Small intestine (tissue), 16 donors: ENCODE data around the gene OPCML. TPM values are rescaled to one million over a fixed set of nuclear protein-coding genes. Genes with fewer than 3 reads are reported as not detected.
A peak's percentile ranks its signal among the peaks of the same experiment; 100 is the strongest.

Source experiments
- DNase-seq, 2 donors: peaks; one replicate each; pipeline versions ENCODE4 v3.0.0 to v3.0.0-alpha.2; 2013
- FAIRE-seq: peaks from 2 replicates; lab custom pipeline; 2012; peaks lifted over from hg19 to GRCh38; lab: Jason Lieb, UNC
- H3K27ac ChIP-seq, 3 donors: one replicate each; pipeline ENCODE4 v1.5.1; 2013; ENCODE audit warnings: low read length in 2 of 3, mild to moderate bottlenecking in 2 of 3, control low read depth in 1 of 3, inconsistent platforms in 1 of 3, low read depth in 1 of 3, moderate library complexity in 1 of 3
- H3K27me3 ChIP-seq, 3 donors: one replicate each; pipeline ENCODE4 v1.6.1; 2013; ENCODE audit warnings: low read length in 3 of 3, inconsistent platforms in 1 of 3; ENCODE audit not compliant: control insufficient read depth in 3 of 3, insufficient read depth in 3 of 3
- H3K36me3 ChIP-seq, 3 donors: one replicate each; pipeline ENCODE4 v1.6.1; 2013; ENCODE audit warnings: low read length in 3 of 3, inconsistent platforms in 1 of 3, low read depth in 1 of 3, mild to moderate bottlenecking in 1 of 3, moderate library complexity in 1 of 3; ENCODE audit not compliant: control insufficient read depth in 3 of 3, insufficient read depth in 2 of 3
- H3K4me1 ChIP-seq, 3 donors: one replicate each; pipeline ENCODE4 v1.6.1; 2013; ENCODE audit warnings: low read length in 2 of 3, inconsistent platforms in 1 of 3, low read depth in 1 of 3, mild to moderate bottlenecking in 1 of 3, moderate library complexity in 1 of 3; ENCODE audit not compliant: control insufficient read depth in 3 of 3, insufficient read depth in 2 of 3
- H3K4me3 ChIP-seq, 3 donors: one replicate each; pipeline ENCODE4 v1.5.1; 2013; ENCODE audit warnings: low read length in 3 of 3, control low read depth in 1 of 3, inconsistent platforms in 1 of 3, low read depth in 1 of 3, mild to moderate bottlenecking in 1 of 3, moderate library complexity in 1 of 3
- H3K9me3 ChIP-seq, 2 donors: one replicate each; pipeline ENCODE4 v1.6.1; 2013; ENCODE audit warnings: low read depth in 1 of 2, low read length in 1 of 2; ENCODE audit not compliant: control insufficient read depth in 2 of 2, insufficient read depth in 1 of 2
- WGBS, 3 donors: extraction: QIAGEN DNeasy Blood & Tissue Kit; methylation state at CpG; one replicate each; pipeline ENCODE4 v1.1.7; 2013; 5-methylcytosine and 5-hydroxymethylcytosine counted together
- long read RNA-seq, 10 donors: transcript quantifications; one replicate each; lab custom pipeline, GENCODE V29; 2026
- polyA plus RNA-seq, 4 donors: library from polyadenylated mRNA; stranded (reverse) in 3 of 4; unstranded in 1 of 4; fragments of 200-250 nt in 3 of 4; fragments of 120-200 nt in 1 of 4; gene quantifications; one replicate each; pipeline versions ENCODE4 v1.2.1 to v1.2.3, GENCODE V29; 2013
- donor health status: healthy with polysubstance abuse.
- donor health status: control.
- donor health status: control.
- donor health status: Bipolar disorder and iron deficiency.
- donor health status: healthy.

OPCML gene
- polyA plus RNA-seq, result 1 to 10 TPM in 1 of 4 donors, under 1 TPM in 1, not detected in 2; 0.16 to 2.0 TPM
- long read RNA-seq, donor 1, result 0 reads
- long read RNA-seq, donor 2, result 0 reads
- long read RNA-seq, donor 3, result 0 reads
- long read RNA-seq, donor 4, result 0 reads
- long read RNA-seq, donor 5, result 0 reads
- long read RNA-seq, donor 6, result 0 reads
- long read RNA-seq, donor 7, result 0 reads
- long read RNA-seq, donor 8, result 0 reads
- long read RNA-seq, donor 9, result 0 reads
- long read RNA-seq, donor 10, result 0 reads

GRCh38 chr11:133531971-133532651 is at the start of gene OPCML:
TSS of gene OPCML (minus strand) at chr11:133532501.
- no peaks in the 10 kb centered on the region for H3K4me1 ChIP-seq
- 4 to 6% (median 5%) methylated on average over 27 of the region's 27 CpGs for WGBS, 3 donors
- H3K27me3 ChIP-seq, result peaks cover 0 to 53% (median 28%) of the 10 kb centered on the region in 3 donors
- no peak within 1 kb of the TSS for H3K4me3 ChIP-seq
- H3K9me3 ChIP-seq, result no peaks in the 10 kb centered on the region
- no peak within 1 kb of the TSS for H3K27ac ChIP-seq
- no peak for DNase-seq
- no peaks in the 10 kb centered on the region for H3K36me3 ChIP-seq
- FAIRE-seq, result no peak

GRCh38 chr11:133581091-133581490 is 48.8 kb upstream of the OPCML start:
- Histone ChIP-seq H3K9me3 (no peaks in the 10 kb centered on the region), H3K4me3 (no peak overlapping the region), H3K4me1 (no peaks in the 10 kb centered on the region), H3K27ac (no peak overlapping the region), H3K36me3 (no peaks in the 10 kb centered on the region), H3K27me3 (no peaks in the 10 kb centered on the region)
- 77 to 89% (median 85%) methylated on average over 6 of the region's 6 CpGs for WGBS, 3 donors
- DNase-seq (no peak), FAIRE-seq (no peak)

GRCh38 chr11:133579165-133580031 is 47.1 kb upstream of the OPCML start:
- FAIRE-seq (no peak), DNase-seq (peak in 1 of 2 donors; percentile 4)
- Histone ChIP-seq H3K9me3 (no peaks in the 10 kb centered on the region), H3K27ac (no peak overlapping the region), H3K36me3 (no peaks in the 10 kb centered on the region), H3K4me3 (no peak overlapping the region), H3K4me1 (no peaks in the 10 kb centered on the region), H3K27me3 (no peaks in the 10 kb centered on the region)
- 65 to 69% (median 68%) methylated on average over 38 of the region's 38 CpGs for WGBS, 3 donors

- Histone ChIP-seq H3K4me1 (no peaks in the 10 kb centered on the region), H3K36me3 (no peaks in the 10 kb centered on the region), H3K9me3 (no peaks in the 10 kb centered on the region), H3K27ac (no peak overlapping the region), H3K27me3 (no peaks in the 10 kb centered on the region), H3K4me3 (no peak overlapping the region)
- DNase-seq (no peak), FAIRE-seq (no peak)
- 92 to 95% (median 94%) methylated on average over 3 of the region's 3 CpGs for WGBS, 3 donors
Observed at GRCh38 chr11:133577403-133577802, 45.1 kb upstream of the OPCML start.

GRCh38 chr11:133576351-133576750 is 44.0 kb upstream of the OPCML start:
- H3K4me1 ChIP-seq, result no peaks in the 10 kb centered on the region
- WGBS, 3 donors, result 81 to 83% (median 81%) methylated on average over 16 of the region's 16 CpGs
- no peaks in the 10 kb centered on the region for H3K27me3 ChIP-seq
- no peak for DNase-seq
- no peaks in the 10 kb centered on the region for H3K36me3 ChIP-seq
- H3K4me3 ChIP-seq, result no peak overlapping the region
- FAIRE-seq, result no peak
- H3K9me3 ChIP-seq, result no peaks in the 10 kb centered on the region
- H3K27ac ChIP-seq, result no peak overlapping the region

- Histone ChIP-seq H3K9me3 (no peaks in the 10 kb centered on the region), H3K4me3 (no peak overlapping the region), H3K27ac (no peak overlapping the region), H3K4me1 (no peaks in the 10 kb centered on the region), H3K27me3 (peaks cover 0 to 3% (median 0%) of the 10 kb centered on the region in 3 donors), H3K36me3 (no peaks in the 10 kb centered on the region)
- DNase-seq (no peak), FAIRE-seq (no peak)
- 28 to 45% (median 38%) methylated on average over 1 of the region's 1 CpG for WGBS, 3 donors
Observed at GRCh38 chr11:133573081-133573480, 40.8 kb upstream of the OPCML start.

- H3K9me3 ChIP-seq, result no peaks in the 10 kb centered on the region
- no peaks in the 10 kb centered on the region for H3K4me1 ChIP-seq
- WGBS, 3 donors, result 87 to 90% (median 87%) methylated on average over 4 of the region's 4 CpGs
- DNase-seq, result no peak
- no peak for FAIRE-seq
- H3K27ac ChIP-seq, result no peak overlapping the region
- H3K27me3 ChIP-seq, result peaks cover 0 to 3% (median 0%) of the 10 kb centered on the region in 3 donors
- no peak overlapping the region for H3K4me3 ChIP-seq
- no peaks in the 10 kb centered on the region for H3K36me3 ChIP-seq
Observed at GRCh38 chr11:133570376-133570775, 38.1 kb upstream of the OPCML start.

- 66 to 84% (median 78%) methylated on average over 7 of the region's 7 CpGs for WGBS, 3 donors
- Histone ChIP-seq H3K4me1 (no peaks in the 10 kb centered on the region), H3K27me3 (peaks cover 0 to under 1% (median 0%) of the 10 kb centered on the region in 3 donors), H3K36me3 (no peaks in the 10 kb centered on the region), H3K4me3 (no peak overlapping the region), H3K27ac (no peak overlapping the region), H3K9me3 (no peaks in the 10 kb centered on the region)
- FAIRE-seq (no peak), DNase-seq (no peak)
Observed at GRCh38 chr11:133563505-133564025, 31.3 kb upstream of the OPCML start.
